HEK293 (cell line): Measurements from ENCODE around the gene DYNC2I2.

Experiments
- ZBTB8A ChIP-seq: fragments of 450-650 bp; formaldehyde crosslinking; IDR thresholded peaks from 2 replicates; pipeline ENCODE4 v1.5.1; 2016; ENCODE audit warnings: missing biosample characterization, missing genetic modification characterization
- ZFP41 ChIP-seq: fragments of 450-650 bp; formaldehyde crosslinking; IDR thresholded peaks from 2 replicates; pipeline ENCODE4 v1.5.1; 2016; ENCODE audit warnings: missing biosample characterization, missing genetic modification characterization, borderline replicate concordance
- ZNF10 ChIP-seq: fragments of 450-650 bp; formaldehyde crosslinking; IDR thresholded peaks from 2 replicates; pipeline ENCODE4 v1.5.1; 2017; ENCODE audit warnings: missing biosample characterization, missing genetic modification characterization
- ZNF114 ChIP-seq: fragments of 450-650 bp; formaldehyde crosslinking; IDR thresholded peaks from 2 replicates; pipeline ENCODE4 v1.5.0; 2017; ENCODE audit warnings: missing biosample characterization, missing genetic modification characterization
- ZNF175 ChIP-seq: fragments of 450-650 bp; formaldehyde crosslinking; IDR thresholded peaks from 2 replicates; pipeline ENCODE4 v1.5.1; 2016; ENCODE audit warnings: missing biosample characterization, missing genetic modification characterization
- ZNF354C ChIP-seq: fragments of 450-650 bp; formaldehyde crosslinking; IDR thresholded peaks from 2 replicates; pipeline ENCODE4 v1.5.1; 2016; ENCODE audit warnings: missing biosample characterization, missing genetic modification characterization, low read depth, borderline replicate concordance
- ZNF707 ChIP-seq: fragments of 450-650 bp; formaldehyde crosslinking; IDR thresholded peaks from 2 replicates; pipeline ENCODE4 v1.5.1; 2016; ENCODE audit warnings: missing biosample characterization, missing genetic modification characterization
- TF ChIP-seq, protein P1 (sequence below): fragments of 450-650 bp; formaldehyde crosslinking; IDR thresholded peaks from 2 replicates; pipeline ENCODE4 v1.5.1; 2016; ENCODE audit warnings: missing biosample characterization, missing genetic modification characterization

DNA sequence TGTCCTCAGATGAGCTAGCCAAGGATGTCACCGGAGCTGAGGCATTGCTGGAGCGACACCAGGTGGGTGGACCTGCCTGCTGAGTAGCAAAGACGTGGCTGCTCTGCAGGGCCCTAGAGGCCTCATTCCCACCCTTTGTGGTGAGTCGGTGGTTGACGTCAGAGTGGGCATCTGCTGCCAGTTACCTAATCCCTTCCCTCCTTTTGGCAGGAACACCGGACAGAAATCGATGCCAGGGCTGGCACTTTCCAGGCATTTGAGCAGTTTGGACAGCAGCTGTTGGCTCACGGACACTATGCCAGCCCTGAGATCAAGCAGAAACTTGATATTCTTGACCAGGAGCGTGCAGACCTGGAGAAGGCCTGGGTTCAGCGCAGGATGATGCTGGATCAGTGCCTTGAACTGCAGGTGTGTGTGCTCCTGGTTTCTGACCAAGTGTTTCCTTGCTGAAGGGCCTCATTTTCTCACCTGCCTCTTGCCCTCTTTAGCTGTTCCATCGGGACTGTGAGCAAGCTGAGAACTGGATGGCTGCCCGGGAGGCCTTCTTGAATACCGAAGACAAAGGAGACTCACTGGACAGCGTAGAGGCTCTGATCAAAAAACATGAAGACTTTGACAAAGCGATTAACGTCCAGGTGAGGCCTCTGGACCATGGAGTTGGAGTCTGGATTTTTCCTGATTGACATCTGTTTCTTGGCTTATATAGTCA, 48.9 kb downstream of the DYNC2I2 start:
- TF ChIP-seq, protein P1, sequence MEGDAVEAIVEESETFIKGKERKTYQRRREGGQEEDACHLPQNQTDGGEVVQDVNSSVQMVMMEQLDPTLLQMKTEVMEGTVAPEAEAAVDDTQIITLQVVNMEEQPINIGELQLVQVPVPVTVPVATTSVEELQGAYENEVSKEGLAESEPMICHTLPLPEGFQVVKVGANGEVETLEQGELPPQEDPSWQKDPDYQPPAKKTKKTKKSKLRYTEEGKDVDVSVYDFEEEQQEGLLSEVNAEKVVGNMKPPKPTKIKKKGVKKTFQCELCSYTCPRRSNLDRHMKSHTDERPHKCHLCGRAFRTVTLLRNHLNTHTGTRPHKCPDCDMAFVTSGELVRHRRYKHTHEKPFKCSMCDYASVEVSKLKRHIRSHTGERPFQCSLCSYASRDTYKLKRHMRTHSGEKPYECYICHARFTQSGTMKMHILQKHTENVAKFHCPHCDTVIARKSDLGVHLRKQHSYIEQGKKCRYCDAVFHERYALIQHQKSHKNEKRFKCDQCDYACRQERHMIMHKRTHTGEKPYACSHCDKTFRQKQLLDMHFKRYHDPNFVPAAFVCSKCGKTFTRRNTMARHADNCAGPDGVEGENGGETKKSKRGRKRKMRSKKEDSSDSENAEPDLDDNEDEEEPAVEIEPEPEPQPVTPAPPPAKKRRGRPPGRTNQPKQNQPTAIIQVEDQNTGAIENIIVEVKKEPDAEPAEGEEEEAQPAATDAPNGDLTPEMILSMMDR: no peak
- no peak for TF ChIP-seq ZNF354C (tag by site-specific recombination)
- TF ChIP-seq ZBTB8A (tag by site-specific recombination): no peak
- no peak for TF ChIP-seq ZNF114 (tag by site-specific recombination)
- no peak for TF ChIP-seq ZNF707 (tag by site-specific recombination)
- no peak for TF ChIP-seq ZFP41
- no peak for TF ChIP-seq ZNF175
- no peak for TF ChIP-seq ZNF10 (tag by site-specific recombination)
